ENCODE measurements around the gene ATXN3L. TPM values are rescaled to one million over a fixed set of nuclear protein-coding genes. Genes with fewer than 3 reads are reported as not detected.

The ATXN3L gene
- total RNA-seq (2014; rRNA removed; shearing (Covaris generic)) (not detected in 2 replicates), polyA plus RNA-seq (2016; fragmentation: Nextera tagmentation; extraction: Ambion mirVana) (not detected in 2 replicates)
- long read RNA-seq: 0 reads

GRCh38 chrX:13319953-13320352, at the start of gene ATXN3L:
Gene ATXN3L, minus strand, starts transcription at chrX:13320053. Its CDS starts 119 bp downstream, at chrX:13319934.
- ATAC-seq: no peak
- Histone ChIP-seq H3K4me3 (no peak within 1 kb of the TSS), H3K27ac (ENCODE audit: low read depth) (no peak within 1 kb of the TSS), H3K36me3 (ENCODE audit: insufficient read depth) (no peaks in the 10 kb centered on the region), H4K20me1 (replicated peaks; ENCODE audit: insufficient read depth) (no peaks in the 10 kb centered on the region), H2AFZ (no peak within 1 kb of the TSS), H3F3A (replicated peaks; ENCODE audit: low read depth) (no peaks in the 10 kb centered on the region), H3K9me2 (ENCODE audit: insufficient read depth) (no peaks in the 10 kb centered on the region), H3K79me2 (replicated peaks; ENCODE audit: insufficient read depth) (no peaks in the 10 kb centered on the region), H3K27me3 (ENCODE audit: insufficient read depth) (no peaks in the 10 kb centered on the region), H3K4me1 (ENCODE audit: insufficient read depth) (no peaks in the 10 kb centered on the region), H3K4me2 (no peak within 1 kb of the TSS)
- Mint-ChIP-seq H3K27ac (no peak within 1 kb of the TSS), H3K4me1 (no peaks in the 10 kb centered on the region), H3K9me3 (no peaks in the 10 kb centered on the region), H3K4me3 (no peak within 1 kb of the TSS), H3K27me3 (ENCODE audit: insufficient read depth, low read depth, poor library complexity) (no peaks in the 10 kb centered on the region), H3K36me3 (ENCODE audit: low read depth) (no peaks in the 10 kb centered on the region)
- DNase-seq (ENCODE audit: low spot score): no peak
- TF ChIP-seq CTCF (conservative IDR thresholded peaks at IDR 0.05; ENCODE audit: low read depth in 2 of 2) (no peak), JUNB (IDR thresholded peaks at IDR 0.05; ENCODE audit: unreplicated experiment) (no peak), EZH2phosphoT487 (IDR thresholded peaks at IDR 0.05; ENCODE audit: unreplicated experiment) (no peak), STAT1 (IDR thresholded peaks at IDR 0.05; ENCODE audit: unreplicated experiment) (no peak), ZNF114 (CRISPR knock-in tag; IDR thresholded peaks at IDR 0.05) (no peak), EZH2 (IDR thresholded peaks at IDR 0.05; ENCODE audit: low read depth, unreplicated experiment) (no peak), ZNF462 (CRISPR knock-in tag; IDR thresholded peaks at IDR 0.05) (no peak), ZNF331 (CRISPR knock-in tag; IDR thresholded peaks at IDR 0.05; ENCODE audit: low read depth) (no peak)
